K562 (cell line): ENCODE data around the gene TMED6. TPM values are rescaled to one million over a fixed set of nuclear protein-coding genes. Genes with fewer than 3 reads are reported as not detected.

Source experiments
- ARID4B ChIP-seq: sonication (generic); formaldehyde crosslinking; IDR thresholded peaks from 2 replicates; pipeline ENCODE4 v1.8.0; 2022; ENCODE audit warnings: mild to moderate bottlenecking, missing genetic modification reagents
- ATF4 ChIP-seq: fragments of 450-650 bp; formaldehyde crosslinking; IDR thresholded peaks from 2 replicates; pipeline ENCODE4 v1.4.0; 2022; ENCODE audit warnings: mild to moderate bottlenecking, moderate library complexity
- HNRNPLL ChIP-seq: fragments of 200-400 bp; formaldehyde crosslinking; IDR thresholded peaks from 2 replicates; pipeline ENCODE4 v1.6.1; 2017; ENCODE audit warnings: low read length, low read depth, mild to moderate bottlenecking; ENCODE audit not compliant: poor library complexity, severe bottlenecking
- POLR2AphosphoS2 ChIP-seq: IDR thresholded peaks from 2 replicates; pipeline ENCODE4 v1.6.1; 2012; ENCODE audit warnings: low read length, improper control_type of control experiment
- PREB ChIP-seq: sonication (generic); formaldehyde crosslinking; IDR thresholded peaks from 2 replicates; pipeline ENCODE4 v1.8.1; 2023; ENCODE audit warnings: mild to moderate bottlenecking, missing genetic modification reagents
- RCOR1 ChIP-seq, 2 experiments: IDR thresholded peaks; 2 replicates each; pipeline ENCODE4 v1.6.1; 2012; ENCODE audit warnings: low read depth in 2 of 2, low read length in 2 of 2, borderline replicate concordance in 1 of 2, improper control_type of control experiment in 1 of 2
- REST ChIP-seq, 2 experiments: fragments of 450-650 bp; formaldehyde crosslinking in 1 of 2; IDR thresholded peaks; 2 replicates each; pipeline versions ENCODE4 v1.4.0 to v1.6.1; 2014 to 2020; ENCODE audit warnings: mild to moderate bottlenecking in 2 of 2, borderline replicate concordance in 1 of 2, low read depth in 1 of 2
- TEAD2 ChIP-seq: fragments of 450-650 bp; IDR thresholded peaks from 2 replicates; pipeline ENCODE4 v1.6.1; 2016; ENCODE audit warnings: missing genetic modification characterization, control low read depth, missing compliant biosample characterization
- ZNF224 ChIP-seq: sonication (generic); formaldehyde crosslinking; IDR thresholded peaks from 2 replicates; pipeline ENCODE4 v1.8.0; 2022; ENCODE audit warnings: mild to moderate bottlenecking, missing genetic modification reagents
- polyA plus RNA-seq, 8 experiments: library from polyadenylated mRNA; depleted of rRNA in 4 of 8; stranded (reverse) in 5 of 8; unstranded in 3 of 8; fragments of >200 nt; fragmentation: Nextera tagmentation in 2 of 8; fragmentation: Illumina TruSeq in 1 of 8; extraction: Ambion mirVana in 2 of 8; extraction: Trizol in 1 of 8; gene quantifications; 2 replicates each; pipeline versions ENCODE4 v1.2.1 to v1.2.3, GENCODE V29; 2011 to 2014; ENCODE audit warnings: inconsistent platforms in 1 of 8, missing spikeins in 1 of 8
- total RNA-seq, 7 experiments: library from RNA; depleted of rRNA in 6 of 7; stranded (reverse); fragments of >200 nt in 6 of 7; fragmentation: Illumina TruSeq in 2 of 7; extraction: Trizol in 2 of 7; gene quantifications; 2 replicates each; pipeline versions ENCODE4 v1.2.1 to v1.2.3, GENCODE V29; 2011 to 2021; ENCODE audit warnings: low replicate concordance in 1 of 7

The TMED6 gene
- total and polyA plus RNA-seq, 9 of the 15 experiments (the other 6 are each of a cell fraction or from before 2014, with no cell fraction given): 0.14 to 0.45 (median 0.25) TPM; not detected in 2

GRCh38 chr16:69311533-69312387 lies 39.8 kb downstream of the TMED6 start (continued):
- TF ChIP-seq PREB: peak; percentile 14; the same call in 1 of the 2 replicates
- 0 out of 4 replicates have a peak, but pooled peaks of 1 of the 2 experiments have one; percentile 5 for TF ChIP-seq RCOR1 (IDR thresholded peaks at IDR 0.05; ENCODE audit: borderline replicate concordance in 1 of 2, low read depth in 2 of 2, low read length in 2 of 2)
- TF ChIP-seq HNRNPLL: peak; percentile 4
- TF ChIP-seq ARID4B (CRISPR knock-in tag): peak; percentile 76
- no peak for TF ChIP-seq ATF4 (CRISPR knock-in tag)
- TF ChIP-seq TEAD2 (tag): no peak
- no peak for TF ChIP-seq ZNF224 (CRISPR knock-in tag)
- TF ChIP-seq POLR2AphosphoS2: no peak
- no peak; the same call in 1 of the 2 replicates for TF ChIP-seq REST (IDR thresholded peaks at IDR 0.05; ENCODE audit: borderline replicate concordance)
- TF ChIP-seq REST (CRISPR knock-in tag; IDR thresholded peaks at IDR 0.05; ENCODE audit: low read depth): peak; percentile 80
